K562 (cell line): Measurements from ENCODE around the gene UGT1A3. TPM values are rescaled to one million over a fixed set of nuclear protein-coding genes. Genes with fewer than 3 reads are reported as not detected.

ENCODE experiments used
- ATAC-seq: fragments of 200-7000 bp; cut with Tn5 transposase; 3 replicates; pipeline ENCODE4 v1.9.1; 2020; ENCODE audit warnings: moderate library complexity
- BruUV-seq: library from RNA; stranded (reverse); fragments of 400-500 nt; replicated peaks from 2 replicates; lab custom pipeline; 2021; lab: Mats Ljungman, UMichigan
- CTCF ChIA-PET: fragments of 300-600 bp; formaldehyde crosslinking; extraction: SDS; loops from one replicate; lab custom pipeline; 2021; ENCODE audit warnings: low intra/inter-chr PET ratio; lab: Yijun Ruan, JAX
- POLR2A ChIA-PET: fragments of 300-600, 350-650 bp; sonication (Branson Sonifier 250); formaldehyde crosslinking; extraction: SDS; loops from one replicate; lab custom pipeline; 2021; ENCODE audit warnings: antibody characterized with exemption, inconsistent platforms; lab: Yijun Ruan, JAX
- DNase-seq, 4 experiments: peaks; one replicate each; pipeline versions ENCODE4 v3.0.0 to v3.0.0-alpha.2; 2011 to 2018; ENCODE audit warnings: low spot score in 3 of 4, mixed read lengths in 3 of 4; ENCODE audit errors: extremely low read depth in 1 of 4
- FAIRE-seq: peaks from 2 replicates; lab custom pipeline; 2011; peaks lifted over from hg19 to GRCh38; lab: Jason Lieb, UNC
- H2AFZ ChIP-seq: 2 replicates; pipeline ENCODE4 v1.6.0; 2011; ENCODE audit warnings: low read depth, low read length, control low read depth, inconsistent platforms
- H3K27ac ChIP-seq: fragments of 200-600 bp; 3 replicates; pipeline ENCODE4 v1.8.0; 2011; ENCODE audit warnings: low read depth, mild to moderate bottlenecking, control low read depth, inconsistent platforms, low read length, moderate library complexity, mixed read lengths; ENCODE audit errors: extremely low read depth
- H3K27me3 ChIP-seq, 2 experiments: fragments of 300-600 bp in 1 of 2; 2 replicates in 1 of 2; 3 replicates in 1 of 2; pipeline versions ENCODE4 v1.6.0 to v1.8.0; 2011; ENCODE audit warnings: inconsistent platforms in 2 of 2, low read length in 2 of 2, mild to moderate bottlenecking in 1 of 2, mixed read lengths in 1 of 2, moderate library complexity in 1 of 2; ENCODE audit not compliant: control insufficient read depth in 2 of 2, insufficient read depth in 2 of 2
- H3K36me3 ChIP-seq: fragments of 300-600 bp; 3 replicates; pipeline ENCODE4 v1.8.0; 2011; ENCODE audit warnings: mild to moderate bottlenecking, low read length, inconsistent platforms; ENCODE audit not compliant: control insufficient read depth, insufficient read depth
- H3K4me1 ChIP-seq, 2 experiments: fragments of 200-600 bp in 1 of 2; replicated peaks in 1 of 2; 2 replicates in 1 of 2; 3 replicates in 1 of 2; pipeline versions ENCODE4 v1.5.1 to v1.8.0; 2011; ENCODE audit warnings: inconsistent platforms in 2 of 2, low read length in 2 of 2, mild to moderate bottlenecking in 1 of 2, mixed read lengths in 1 of 2, moderate library complexity in 1 of 2; ENCODE audit not compliant: control insufficient read depth in 2 of 2, insufficient read depth in 2 of 2
- H3K4me2 ChIP-seq: 2 replicates; pipeline ENCODE4 v1.6.1; 2011; ENCODE audit warnings: low read length, control low read depth, inconsistent platforms, mixed read lengths; ENCODE audit not compliant: insufficient read depth
- H3K4me3 ChIP-seq: fragments of 200-600 bp; sonication (generic), shearing (Covaris generic); 2 replicates; pipeline ENCODE4 v1.5.1; 2016; ENCODE audit warnings: control low read depth, inconsistent platforms
- H3K79me2 ChIP-seq: fragments of 200-600 bp; 3 replicates; pipeline ENCODE4 v1.8.0; 2011; ENCODE audit warnings: low read length, inconsistent platforms; ENCODE audit not compliant: control insufficient read depth, insufficient read depth
- H3K9ac ChIP-seq, 2 experiments: 2 replicates each; pipeline versions ENCODE4 v1.6.0 to v1.6.1; 2011; ENCODE audit warnings: low read depth in 2 of 2, low read length in 2 of 2, control low read depth in 1 of 2, inconsistent platforms in 1 of 2, mild to moderate bottlenecking in 1 of 2, mixed read lengths in 1 of 2; ENCODE audit not compliant: insufficient read depth in 1 of 2
- H3K9me1 ChIP-seq: one replicate; pipeline ENCODE4 v1.6.0; 2011; ENCODE audit warnings: inconsistent platforms, mild to moderate bottlenecking, low read length, moderate library complexity; ENCODE audit not compliant: control insufficient read depth, insufficient read depth
- H3K9me3 ChIP-seq: replicated peaks from 2 replicates; pipeline ENCODE4 v1.5.1; 2011; ENCODE audit warnings: low read depth, low read length, inconsistent platforms; ENCODE audit not compliant: control insufficient read depth, insufficient read depth
- H4K20me1 ChIP-seq: replicated peaks from 2 replicates; pipeline ENCODE4 v1.6.1; 2011; ENCODE audit warnings: low read length, inconsistent platforms, mixed read lengths; ENCODE audit not compliant: control insufficient read depth, insufficient read depth
- CBFA2T3 ChIP-seq: fragments of 450-650 bp; IDR thresholded peaks from 2 replicates; pipeline ENCODE4 v1.6.1; 2017
- DNMT1 ChIP-seq: fragments of 450-650 bp; IDR thresholded peaks from 2 replicates; pipeline ENCODE4 v1.6.1; 2016; ENCODE audit warnings: antibody characterized with exemption, mild to moderate bottlenecking
- EP300 ChIP-seq: IDR thresholded peaks from 2 replicates; pipeline ENCODE4 v1.6.1; 2012; ENCODE audit warnings: low read length, improper control_type of control experiment
- GABPB1 ChIP-seq: sonication (generic); formaldehyde crosslinking; IDR thresholded peaks from 2 replicates; pipeline ENCODE4 v1.8.0; 2022; ENCODE audit warnings: mild to moderate bottlenecking, missing genetic modification reagents
- HDAC3 ChIP-seq: fragments of 450-650 bp; IDR thresholded peaks from 2 replicates; pipeline ENCODE4 v1.6.1; 2018; ENCODE audit warnings: borderline replicate concordance, mild to moderate bottlenecking, moderate library complexity; ENCODE audit not compliant: partially characterized antibody
- KLF1 ChIP-seq: fragments of 450-650 bp; IDR thresholded peaks from 2 replicates; pipeline ENCODE4 v1.6.1; 2016; ENCODE audit warnings: missing genetic modification characterization, missing compliant biosample characterization
- LCOR ChIP-seq: sonication (generic); formaldehyde crosslinking; IDR thresholded peaks from 2 replicates; pipeline ENCODE4 v1.8.0; 2022; ENCODE audit warnings: mild to moderate bottlenecking, missing genetic modification reagents
- TSC22D4 ChIP-seq: fragments of 450-650 bp; IDR thresholded peaks from 2 replicates; pipeline ENCODE4 v1.6.1; 2016; ENCODE audit warnings: missing genetic modification characterization, missing biosample characterization, control low read depth
- ZBED1 ChIP-seq: IDR thresholded peaks from 2 replicates; pipeline ENCODE4 v1.6.1; 2014
- ZNF212 ChIP-seq: fragments of 450-650 bp; formaldehyde crosslinking; IDR thresholded peaks from 2 replicates; pipeline ENCODE4 v1.4.0; 2020; ENCODE audit warnings: mild to moderate bottlenecking
- ZNF830 ChIP-seq: fragments of 250-450 bp; sonication (Bioruptor Pico); IDR thresholded peaks from 2 replicates; pipeline ENCODE4 v1.5.0; 2021; ENCODE audit warnings: mild to moderate bottlenecking
- WGBS: fragments of 100-300 bp; shearing (Covaris generic); methylation state at CpG from one replicate; pipeline ENCODE4 v1.1.6; 2016; ENCODE audit warnings: low coverage, mixed read lengths; ENCODE audit not compliant: insufficient coverage; ENCODE audit errors: missing lambda C conversion rate; 5-methylcytosine and 5-hydroxymethylcytosine counted together
- in situ Hi-C: fragments of 300-500 bp; cut with MboI; formaldehyde crosslinking; loops from 4 replicates; pipeline ENCODE4 v1.15.0; 2018; ENCODE audit warnings: inconsistent platforms, mixed read lengths
- intact Hi-C: fragments of 100-400 bp; cut with micrococcal nuclease; formaldehyde crosslinking; loops from 2 replicates; pipeline ENCODE4 v1.14.2; 2022
- polyA plus RNA-seq, 8 experiments: library from polyadenylated mRNA; depleted of rRNA in 4 of 8; stranded (reverse) in 5 of 8; unstranded in 3 of 8; fragments of >200 nt; fragmentation: Nextera tagmentation in 2 of 8; fragmentation: Illumina TruSeq in 1 of 8; extraction: Ambion mirVana in 2 of 8; extraction: Trizol in 1 of 8; gene quantifications; 2 replicates each; pipeline versions ENCODE4 v1.2.1 to v1.2.3, GENCODE V29; 2011 to 2014; ENCODE audit warnings: inconsistent platforms in 1 of 8, missing spikeins in 1 of 8
- total RNA-seq, 7 experiments: library from RNA; depleted of rRNA in 6 of 7; stranded (reverse); fragments of >200 nt in 6 of 7; fragmentation: Illumina TruSeq in 2 of 7; extraction: Trizol in 2 of 7; gene quantifications; 2 replicates each; pipeline versions ENCODE4 v1.2.1 to v1.2.3, GENCODE V29; 2011 to 2021; ENCODE audit warnings: low replicate concordance in 1 of 7
- TF ChIP-seq, protein P1 (sequence below): fragments of 200-800 bp; sonication (Bioruptor generic); IDR thresholded peaks from 2 replicates; pipeline ENCODE4 v1.6.1; 2016; ENCODE audit warnings: missing genetic modification characterization, missing compliant biosample characterization

Gene UGT1A3
- total and polyA plus RNA-seq, 9 of the 15 experiments (the other 6 are each of a cell fraction or from before 2014, with no cell fraction given): not detected

DNA sequence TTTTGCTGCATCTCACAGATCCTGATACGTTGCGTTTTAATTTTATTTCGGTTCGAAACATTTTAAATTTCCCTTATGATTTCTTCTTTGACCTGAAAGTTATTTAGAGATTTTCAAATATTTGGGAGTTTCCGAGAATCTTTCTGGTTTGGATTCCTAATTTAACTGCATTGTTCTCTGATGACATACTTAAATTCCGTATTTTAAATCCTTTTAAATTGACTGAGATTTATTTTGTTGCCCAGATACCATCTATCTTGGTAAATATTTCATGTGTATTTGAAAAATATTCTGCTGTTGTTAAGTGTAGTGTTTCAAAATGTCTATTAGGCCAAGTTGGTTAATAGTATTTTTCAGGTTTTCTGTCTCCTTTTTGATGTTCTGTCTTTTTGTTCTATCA lies 87.0 kb downstream of the UGT1A3 start (continued):
- TF ChIP-seq TSC22D4 (tag): no peak

DNA sequence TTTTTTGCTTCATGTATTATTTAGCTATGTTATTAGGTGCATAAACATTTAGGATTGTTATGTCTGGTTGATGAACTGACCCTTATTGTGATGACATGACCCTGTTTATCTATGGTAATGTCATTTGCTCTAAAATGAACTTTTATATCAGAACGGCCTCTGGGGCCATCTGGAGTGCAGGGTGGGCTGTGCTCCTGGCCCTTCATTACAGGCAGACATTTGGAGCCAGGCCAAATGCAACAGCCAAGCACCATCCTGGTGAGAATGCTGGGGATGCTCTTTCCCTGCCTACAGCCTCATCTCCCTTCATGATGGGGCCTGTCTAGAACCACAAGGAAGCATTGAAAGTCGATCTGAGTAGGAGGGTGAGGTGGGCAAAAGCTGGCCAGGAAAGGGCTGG lies 87.5 kb downstream of the UGT1A3 start:
- H3K9ac ChIP-seq: no peak overlapping the region
- H3K4me1 ChIP-seq: no peaks in the 10 kb centered on the region; a peak in 1 of 5 replicates
- no peaks in the 10 kb centered on the region for H3K9me1 ChIP-seq
- no peaks in the 10 kb centered on the region; the same call in 1 of the 2 replicates for H4K20me1 ChIP-seq
- ATAC-seq: no peak
- no peaks in the 10 kb centered on the region for H3K79me2 ChIP-seq
- H3K4me2 ChIP-seq: no peak overlapping the region
- DNase-seq: no peak
- no peak overlapping the region for H2AFZ ChIP-seq
- ChIA-PET CTCF (no interaction called here), POLR2A (no interaction called here)
- H3K4me3 ChIP-seq: no peak overlapping the region
- H3K36me3 ChIP-seq: no peaks in the 10 kb centered on the region
- no peak for FAIRE-seq
- BruUV-seq: no TSS peak
- peaks cover 0 to 40% of the 10 kb centered on the region in 2 experiments; a peak in 3 of 5 replicates for H3K27me3 ChIP-seq
- in situ Hi-C loops: no loop called here
- 0% methylated on average over 2 of the region's 2 CpGs for WGBS
- TF ChIP-seq HDAC3 (no peak), LCOR (CRISPR knock-in tag) (no peak), CBFA2T3 (no peak), EP300 (no peak)
- no peak overlapping the region for H3K27ac ChIP-seq
- intact Hi-C loops: no loop called here
- no peaks in the 10 kb centered on the region for H3K9me3 ChIP-seq

DNA sequence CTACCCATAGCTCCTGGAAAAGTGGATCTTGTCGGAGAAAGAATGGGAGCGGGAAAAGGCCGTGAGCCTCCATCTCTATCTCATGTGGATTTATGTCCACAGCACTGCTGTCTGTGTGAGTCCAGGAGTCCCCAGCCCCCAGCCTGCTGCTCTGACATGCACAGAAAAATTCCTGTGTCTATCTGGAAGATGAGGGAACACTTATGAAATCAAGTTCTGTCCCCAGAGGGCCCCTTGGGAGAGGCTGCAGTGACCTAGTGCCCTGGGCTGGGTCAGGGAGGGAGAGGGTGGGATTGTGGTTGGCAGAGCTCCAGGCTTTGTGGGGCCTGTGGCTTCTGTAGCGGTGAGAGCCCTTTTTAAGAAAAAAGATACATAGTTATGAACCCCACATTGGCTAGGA lies 87.9 kb downstream of the UGT1A3 start:
- CTCF ChIA-PET: no interaction called here
- no peaks in the 10 kb centered on the region; the same call in 1 of the 2 replicates for H4K20me1 ChIP-seq
- H3K27me3 ChIP-seq: peaks cover 0 to 45% of the 10 kb centered on the region in 2 experiments; a peak in 3 of 5 replicates
- POLR2A ChIA-PET: no interaction called here
- H3K9me1 ChIP-seq: no peaks in the 10 kb centered on the region
- H2AFZ ChIP-seq: no peak overlapping the region
- H3K4me2 ChIP-seq: no peak overlapping the region
- BruUV-seq: no TSS peak
- H3K36me3 ChIP-seq: no peaks in the 10 kb centered on the region
- ATAC-seq (no peak), FAIRE-seq (no peak), DNase-seq (no peak)
- 0% methylated on average over 4 of the region's 4 CpGs for WGBS
- H3K4me1 ChIP-seq: no peaks in the 10 kb centered on the region; a peak in 1 of 5 replicates
- intact Hi-C loops (no loop called here), in situ Hi-C loops (no loop called here)
- no peaks in the 10 kb centered on the region for H3K9me3 ChIP-seq
- no peak overlapping the region for H3K4me3 ChIP-seq
- no peak overlapping the region for H3K9ac ChIP-seq
- no peaks in the 10 kb centered on the region for H3K79me2 ChIP-seq
- no peak overlapping the region for H3K27ac ChIP-seq
- no peak for TF ChIP-seq ZBED1
- no peak for TF ChIP-seq ZNF212 (CRISPR knock-in tag)
- no peak for TF ChIP-seq DNMT1
- TF ChIP-seq, protein P1, sequence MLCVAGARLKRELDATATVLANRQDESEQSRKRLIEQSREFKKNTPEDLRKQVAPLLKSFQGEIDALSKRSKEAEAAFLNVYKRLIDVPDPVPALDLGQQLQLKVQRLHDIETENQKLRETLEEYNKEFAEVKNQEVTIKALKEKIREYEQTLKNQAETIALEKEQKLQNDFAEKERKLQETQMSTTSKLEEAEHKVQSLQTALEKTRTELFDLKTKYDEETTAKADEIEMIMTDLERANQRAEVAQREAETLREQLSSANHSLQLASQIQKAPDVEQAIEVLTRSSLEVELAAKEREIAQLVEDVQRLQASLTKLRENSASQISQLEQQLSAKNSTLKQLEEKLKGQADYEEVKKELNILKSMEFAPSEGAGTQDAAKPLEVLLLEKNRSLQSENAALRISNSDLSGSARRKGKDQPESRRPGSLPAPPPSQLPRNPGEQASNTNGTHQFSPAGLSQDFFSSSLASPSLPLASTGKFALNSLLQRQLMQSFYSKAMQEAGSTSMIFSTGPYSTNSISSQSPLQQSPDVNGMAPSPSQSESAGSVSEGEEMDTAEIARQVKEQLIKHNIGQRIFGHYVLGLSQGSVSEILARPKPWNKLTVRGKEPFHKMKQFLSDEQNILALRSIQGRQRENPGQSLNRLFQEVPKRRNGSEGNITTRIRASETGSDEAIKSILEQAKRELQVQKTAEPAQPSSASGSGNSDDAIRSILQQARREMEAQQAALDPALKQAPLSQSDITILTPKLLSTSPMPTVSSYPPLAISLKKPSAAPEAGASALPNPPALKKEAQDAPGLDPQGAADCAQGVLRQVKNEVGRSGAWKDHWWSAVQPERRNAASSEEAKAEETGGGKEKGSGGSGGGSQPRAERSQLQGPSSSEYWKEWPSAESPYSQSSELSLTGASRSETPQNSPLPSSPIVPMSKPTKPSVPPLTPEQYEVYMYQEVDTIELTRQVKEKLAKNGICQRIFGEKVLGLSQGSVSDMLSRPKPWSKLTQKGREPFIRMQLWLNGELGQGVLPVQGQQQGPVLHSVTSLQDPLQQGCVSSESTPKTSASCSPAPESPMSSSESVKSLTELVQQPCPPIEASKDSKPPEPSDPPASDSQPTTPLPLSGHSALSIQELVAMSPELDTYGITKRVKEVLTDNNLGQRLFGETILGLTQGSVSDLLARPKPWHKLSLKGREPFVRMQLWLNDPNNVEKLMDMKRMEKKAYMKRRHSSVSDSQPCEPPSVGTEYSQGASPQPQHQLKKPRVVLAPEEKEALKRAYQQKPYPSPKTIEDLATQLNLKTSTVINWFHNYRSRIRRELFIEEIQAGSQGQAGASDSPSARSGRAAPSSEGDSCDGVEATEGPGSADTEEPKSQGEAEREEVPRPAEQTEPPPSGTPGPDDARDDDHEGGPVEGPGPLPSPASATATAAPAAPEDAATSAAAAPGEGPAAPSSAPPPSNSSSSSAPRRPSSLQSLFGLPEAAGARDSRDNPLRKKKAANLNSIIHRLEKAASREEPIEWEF (CRISPR knock-in tag): no peak
- no peak for TF ChIP-seq KLF1
- TF ChIP-seq ZNF830 (CRISPR knock-in tag): no peak
- TF ChIP-seq GABPB1 (CRISPR knock-in tag): no peak
